B cell (primary cell): ENCODE measurements around the gene CACNA2D3. TPM values are rescaled to one million over a fixed set of nuclear protein-coding genes. Genes with fewer than 3 reads are reported as not detected.

Experiments
- ATAC-seq: fragments of 200-7000 bp; cut with Tn5 transposase; one replicate; pipeline ENCODE4 v1.10.0; 2021; ENCODE audit warnings: low read depth, mild to moderate bottlenecking, moderate number of reproducible peaks, moderate library complexity
- CTCF ChIA-PET: fragments of 350-600 bp; sonication (Branson Sonifier 250); formaldehyde crosslinking; loops from one replicate; lab custom pipeline; 2021; ENCODE audit warnings: antibody characterized with exemption, inconsistent platforms; lab: Charles Lee
- POLR2A ChIA-PET: fragments of 350-600 bp; sonication (Branson Sonifier 250); formaldehyde crosslinking; loops from one replicate; lab custom pipeline; 2021; ENCODE audit warnings: antibody characterized with exemption; lab: Charles Lee
- DNase-seq: peaks from one replicate; pipeline ENCODE4 v3.0.0; 2013
- H2AFZ ChIP-seq: 2 replicates; pipeline ENCODE4 v1.6.1; 2012; ENCODE audit warnings: mild to moderate bottlenecking, low read depth, low read length; ENCODE audit not compliant: insufficient read depth, poor library complexity, severe bottlenecking
- H3K27ac ChIP-seq, 2 donors: 1 replicate in 1 of 2; 2 replicates in 1 of 2; pipeline ENCODE4 v1.5.1; 2012 to 2013; ENCODE audit warnings: low read length in 2 of 2, mild to moderate bottlenecking in 2 of 2, moderate library complexity in 1 of 2
- H3K27me3 ChIP-seq, 4 experiments: fragments of 200-600 bp in 1 of 4; sonication (generic) in 1 of 4; replicated peaks in 1 of 4; 1 replicate in 2 of 4; 2 replicates in 2 of 4; pipeline versions ENCODE4 v1.6.1 to v1.7.0; 2013 to 2016; ENCODE audit warnings: low read length in 3 of 4, mild to moderate bottlenecking in 2 of 4, mixed read lengths in 1 of 4, moderate library complexity in 1 of 4; ENCODE audit not compliant: insufficient read depth in 4 of 4, control insufficient read depth in 3 of 4; ENCODE audit errors: control extremely low read depth in 1 of 4
- H3K36me3 ChIP-seq, 2 experiments: replicated peaks in 1 of 2; 1 replicate in 1 of 2; 2 replicates in 1 of 2; pipeline versions ENCODE4 v1.6.1 to v1.7.1; 2013; ENCODE audit warnings: low read length in 1 of 2; ENCODE audit not compliant: insufficient read depth in 2 of 2, control insufficient read depth in 1 of 2; ENCODE audit errors: control extremely low read depth in 1 of 2, extremely low read depth in 1 of 2
- H3K4me1 ChIP-seq, 2 donors: fragments of 200-600 bp in 1 of 2; sonication (generic) in 1 of 2; 1 replicate in 1 of 2; 2 replicates in 1 of 2; pipeline versions ENCODE4 v1.5.1 to v1.6.1; 2013 to 2017; ENCODE audit warnings: low read length in 2 of 2; ENCODE audit not compliant: control insufficient read depth in 2 of 2, insufficient read depth in 2 of 2
- H3K4me2 ChIP-seq: replicated peaks from 2 replicates; pipeline ENCODE3; 2012; ENCODE audit warnings: mild to moderate bottlenecking, low read depth, low read length; ENCODE audit not compliant: poor library complexity, severe bottlenecking
- H3K4me3 ChIP-seq, 5 experiments: fragments of 200-600 bp in 1 of 5; sonication (generic) in 1 of 5; 1 replicate in 3 of 5; 2 replicates in 2 of 5; pipeline versions ENCODE4 v1.5.1 to v1.7.0; 2011 to 2016; ENCODE audit warnings: low read length in 4 of 5, mild to moderate bottlenecking in 4 of 5, low read depth in 2 of 5, control low read depth in 1 of 5, moderate library complexity in 1 of 5; ENCODE audit not compliant: insufficient read depth in 1 of 5; ENCODE audit errors: control extremely low read depth in 1 of 5, extremely low read depth in 1 of 5
- H3K79me2 ChIP-seq: fragments of 200-600 bp; sonication (generic); one replicate; pipeline ENCODE4 v1.6.0; 2016; ENCODE audit warnings: low read length; ENCODE audit not compliant: control insufficient read depth, insufficient read depth
- H3K9ac ChIP-seq: fragments of 200-600 bp; sonication (generic); 2 replicates; pipeline ENCODE4 v1.6.1; 2017; ENCODE audit warnings: mild to moderate bottlenecking, low read length, moderate library complexity
- H3K9me3 ChIP-seq, 3 donors: one replicate each; pipeline versions ENCODE4 v1.6.1 to v1.7.1; 2013; ENCODE audit warnings: low read length in 2 of 3; ENCODE audit not compliant: control insufficient read depth in 2 of 3, insufficient read depth in 1 of 3; ENCODE audit errors: control extremely low read depth in 1 of 3
- H4K20me1 ChIP-seq: 2 replicates; pipeline ENCODE4 v1.6.0; 2012; ENCODE audit warnings: mild to moderate bottlenecking, low read length; ENCODE audit not compliant: insufficient read depth, control insufficient read depth, poor library complexity, severe bottlenecking
- H3K27ac Mint-ChIP-seq: one replicate; pipeline ENCODE4 v1.8.0; 2021; ENCODE audit warnings: mixed read lengths
- H3K27me3 Mint-ChIP-seq: one replicate; pipeline ENCODE4 v1.8.0; 2021; ENCODE audit warnings: mixed read lengths
- H3K4me1 Mint-ChIP-seq: one replicate; pipeline ENCODE4 v1.8.0; 2021; ENCODE audit warnings: mixed read lengths
- H3K4me3 Mint-ChIP-seq: one replicate; pipeline ENCODE4 v1.8.0; 2021; ENCODE audit warnings: mixed read lengths
- H3K9me3 Mint-ChIP-seq: one replicate; pipeline ENCODE4 v1.8.0; 2022; ENCODE audit warnings: mixed read lengths; ENCODE audit not compliant: insufficient read depth
- EZH2 ChIP-seq: IDR thresholded peaks from 2 replicates; pipeline ENCODE4 v1.6.1; 2012; ENCODE audit warnings: borderline replicate concordance, low read depth, mild to moderate bottlenecking, moderate library complexity, low read length; ENCODE audit not compliant: insufficient read depth, poor library complexity, severe bottlenecking
- WGBS: methylation state at CpG from one replicate; pipeline ENCODE4 v1.1.5; 2013; ENCODE audit warnings: missing lambda C conversion rate; ENCODE audit not compliant: insufficient coverage; 5-methylcytosine and 5-hydroxymethylcytosine counted together
- intact Hi-C: fragments of 100-400 bp; cut with micrococcal nuclease; formaldehyde crosslinking; loops from one replicate; pipeline ENCODE4 v1.10.0; 2022
- polyA plus RNA-seq: library from polyadenylated mRNA; depleted of rRNA; stranded (reverse); fragments of >200 nt; gene quantifications from 2 replicates; pipeline ENCODE4 v1.2.3, GENCODE V29; 2012
- total RNA-seq, 2 donors: library from RNA; stranded (reverse); fragments of 120-200 nt in 1 of 2; gene quantifications; 1 replicate in 1 of 2; 2 replicates in 1 of 2; pipeline versions ENCODE4 v1.2.3 to v1.2.4, GENCODE V29; 2013 to 2022
- TF ChIP-seq, protein P1 (sequence below): fragments of 200-600 bp; IDR thresholded peaks from one replicate; pipeline ENCODE4 v1.8.0; 2022; ENCODE audit warnings: antibody characterized with exemption, mild to moderate bottlenecking

Gene CACNA2D3
- total and polyA plus RNA-seq, 2 donors (not counting 1 experiment from before 2014, with no cell fraction given): not detected

DNA sequence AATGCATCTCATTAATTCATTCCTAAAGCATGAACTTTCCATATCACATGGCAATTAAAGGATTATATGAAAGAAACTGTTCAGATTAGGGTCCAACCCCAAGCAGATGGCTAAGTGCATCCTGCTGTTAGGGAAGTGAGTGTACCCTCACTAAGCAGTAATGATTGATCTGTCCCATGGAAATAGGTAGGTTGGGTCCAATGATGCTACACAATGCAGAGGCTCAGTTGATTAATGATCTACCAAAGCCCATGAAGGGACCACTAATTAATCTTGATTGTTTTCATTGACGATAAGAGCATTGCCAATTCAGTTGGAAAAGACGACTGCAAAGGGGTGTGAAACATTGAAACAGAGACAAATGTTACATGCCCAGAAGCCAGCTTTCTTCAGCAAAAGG, 1000.0 kb downstream of the CACNA2D3 start:
- H3K9ac ChIP-seq: no peak overlapping the region
- intact Hi-C loops: no loop called here
- no peak for TF ChIP-seq EZH2
- TF ChIP-seq, protein P1, sequence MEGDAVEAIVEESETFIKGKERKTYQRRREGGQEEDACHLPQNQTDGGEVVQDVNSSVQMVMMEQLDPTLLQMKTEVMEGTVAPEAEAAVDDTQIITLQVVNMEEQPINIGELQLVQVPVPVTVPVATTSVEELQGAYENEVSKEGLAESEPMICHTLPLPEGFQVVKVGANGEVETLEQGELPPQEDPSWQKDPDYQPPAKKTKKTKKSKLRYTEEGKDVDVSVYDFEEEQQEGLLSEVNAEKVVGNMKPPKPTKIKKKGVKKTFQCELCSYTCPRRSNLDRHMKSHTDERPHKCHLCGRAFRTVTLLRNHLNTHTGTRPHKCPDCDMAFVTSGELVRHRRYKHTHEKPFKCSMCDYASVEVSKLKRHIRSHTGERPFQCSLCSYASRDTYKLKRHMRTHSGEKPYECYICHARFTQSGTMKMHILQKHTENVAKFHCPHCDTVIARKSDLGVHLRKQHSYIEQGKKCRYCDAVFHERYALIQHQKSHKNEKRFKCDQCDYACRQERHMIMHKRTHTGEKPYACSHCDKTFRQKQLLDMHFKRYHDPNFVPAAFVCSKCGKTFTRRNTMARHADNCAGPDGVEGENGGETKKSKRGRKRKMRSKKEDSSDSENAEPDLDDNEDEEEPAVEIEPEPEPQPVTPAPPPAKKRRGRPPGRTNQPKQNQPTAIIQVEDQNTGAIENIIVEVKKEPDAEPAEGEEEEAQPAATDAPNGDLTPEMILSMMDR: no peak
- CTCF ChIA-PET: no interaction called here
- no peaks in the 10 kb centered on the region for H3K27me3 Mint-ChIP-seq
- ATAC-seq: no peak
- H3K27me3 ChIP-seq: no peaks in the 10 kb centered on the region
- no peak overlapping the region for H3K27ac ChIP-seq
- H3K9me3 Mint-ChIP-seq: no peaks in the 10 kb centered on the region
- H3K4me2 ChIP-seq: no peak overlapping the region
- no peaks in the 10 kb centered on the region for H3K4me1 Mint-ChIP-seq
- 84% methylated on average over 2 of the region's 2 CpGs for WGBS
- no peak overlapping the region for H3K4me3 ChIP-seq
- H4K20me1 ChIP-seq: no peaks in the 10 kb centered on the region
- DNase-seq: no peak
- H3K36me3 ChIP-seq: no peaks in the 10 kb centered on the region
- H3K4me1 ChIP-seq: no peaks in the 10 kb centered on the region
- H3K4me3 Mint-ChIP-seq: no peak overlapping the region
- no peak overlapping the region for H2AFZ ChIP-seq
- H3K9me3 ChIP-seq: no peaks in the 10 kb centered on the region
- POLR2A ChIA-PET: no interaction called here
- no peaks in the 10 kb centered on the region for H3K79me2 ChIP-seq
- H3K27ac Mint-ChIP-seq: no peak overlapping the region

Other genes starting within 250 kb of the CACNA2D3 start
- gene ACTR8, start 240.4 kb upstream of the CACNA2D3 start, total RNA-seq: 42.0 and 45.9 TPM in 2 replicates
- gene ACTR8, start 240.4 kb upstream of the CACNA2D3 start, polyA plus RNA-seq: 10.3 and 10.8 TPM in 2 replicates
- 21.9 and 27.5 TPM in 2 replicates for gene SELENOK, start 230.7 kb upstream of the CACNA2D3 start, total RNA-seq
- gene SELENOK, start 230.7 kb upstream of the CACNA2D3 start, polyA plus RNA-seq: 56.1 and 181 TPM in 2 replicates